Measurements from ENCODE around the gene ANAPC15.
A peak's percentile ranks its signal among the peaks of the same experiment; 100 is the strongest.

ANAPC15 gene

DNA sequence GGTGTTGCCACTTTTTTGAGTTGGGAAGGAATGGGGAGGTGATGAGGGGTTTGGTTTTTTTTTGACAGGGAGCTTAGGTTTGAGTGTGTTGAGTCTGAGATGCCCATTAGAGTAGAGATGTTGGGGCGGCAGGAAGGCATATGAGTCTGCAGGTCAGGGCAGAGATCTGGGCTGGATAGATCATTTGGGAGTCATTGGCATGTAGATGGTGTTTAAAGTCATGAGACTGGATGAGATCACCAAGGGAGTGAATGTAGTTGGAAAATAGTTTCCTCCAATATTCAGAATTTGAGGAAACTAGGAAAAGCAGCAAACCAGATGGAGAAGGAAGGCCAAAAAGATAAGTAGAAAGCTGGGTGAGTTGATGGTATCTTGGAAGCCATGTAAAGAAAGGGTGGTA lies 2.1 kb upstream of the ANAPC15 start:
- TF ChIP-seq, protein P1, sequence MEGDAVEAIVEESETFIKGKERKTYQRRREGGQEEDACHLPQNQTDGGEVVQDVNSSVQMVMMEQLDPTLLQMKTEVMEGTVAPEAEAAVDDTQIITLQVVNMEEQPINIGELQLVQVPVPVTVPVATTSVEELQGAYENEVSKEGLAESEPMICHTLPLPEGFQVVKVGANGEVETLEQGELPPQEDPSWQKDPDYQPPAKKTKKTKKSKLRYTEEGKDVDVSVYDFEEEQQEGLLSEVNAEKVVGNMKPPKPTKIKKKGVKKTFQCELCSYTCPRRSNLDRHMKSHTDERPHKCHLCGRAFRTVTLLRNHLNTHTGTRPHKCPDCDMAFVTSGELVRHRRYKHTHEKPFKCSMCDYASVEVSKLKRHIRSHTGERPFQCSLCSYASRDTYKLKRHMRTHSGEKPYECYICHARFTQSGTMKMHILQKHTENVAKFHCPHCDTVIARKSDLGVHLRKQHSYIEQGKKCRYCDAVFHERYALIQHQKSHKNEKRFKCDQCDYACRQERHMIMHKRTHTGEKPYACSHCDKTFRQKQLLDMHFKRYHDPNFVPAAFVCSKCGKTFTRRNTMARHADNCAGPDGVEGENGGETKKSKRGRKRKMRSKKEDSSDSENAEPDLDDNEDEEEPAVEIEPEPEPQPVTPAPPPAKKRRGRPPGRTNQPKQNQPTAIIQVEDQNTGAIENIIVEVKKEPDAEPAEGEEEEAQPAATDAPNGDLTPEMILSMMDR (conservative IDR thresholded peaks at IDR 0.05; ENCODE audit: control insufficient read depth, insufficient read depth, low read depth, low read length) = no peak
- DNase-seq (ENCODE audit: low read depth) = peak; percentile 47
- no peak overlapping the region for H3K4me3 ChIP-seq (ENCODE audit: control insufficient read depth, low read depth, low read length)

DNA sequence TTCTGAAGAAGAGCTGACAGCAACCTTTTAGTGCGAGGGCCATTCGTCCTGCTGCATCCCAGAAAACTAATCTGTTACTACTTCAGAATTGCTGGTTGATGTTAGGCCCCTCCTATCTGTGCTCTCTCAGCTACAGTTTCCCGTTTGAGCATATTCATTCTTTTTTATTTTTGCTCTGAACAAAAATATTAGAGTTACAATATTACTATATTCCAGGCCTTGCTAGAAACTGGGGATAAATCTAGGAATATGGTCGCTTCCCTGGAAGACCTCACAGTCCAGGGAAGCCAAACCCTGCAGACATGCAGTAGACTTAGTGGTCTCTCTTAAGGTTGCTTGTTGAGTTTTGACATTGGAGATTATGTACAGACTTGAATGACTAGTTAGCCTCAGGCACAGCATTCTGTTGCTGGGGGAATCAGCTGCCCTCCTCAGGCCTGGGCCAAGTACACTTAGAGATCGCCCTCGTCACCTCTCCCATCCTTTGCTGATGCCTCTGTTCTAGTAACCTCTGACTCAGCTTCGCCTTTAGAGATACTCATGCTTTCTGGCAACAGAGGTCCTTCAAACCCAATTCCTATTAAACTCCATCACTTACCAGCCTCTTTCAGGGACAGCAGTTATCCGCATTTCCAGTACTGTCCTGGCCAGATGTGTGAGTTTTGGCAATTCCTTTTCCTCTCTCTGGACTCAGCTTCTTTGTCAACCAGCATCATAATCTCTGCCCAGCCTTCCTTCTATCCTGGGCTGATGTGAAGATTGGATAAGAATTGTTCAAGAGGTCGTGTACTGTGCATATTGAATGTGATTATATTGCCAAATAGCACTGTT lies 698 bp upstream of the ANAPC15 start:
- TF ChIP-seq, protein P1 (conservative IDR thresholded peaks at IDR 0.05; ENCODE audit: control insufficient read depth, insufficient read depth, low read depth, low read length) = no peak

DNA sequence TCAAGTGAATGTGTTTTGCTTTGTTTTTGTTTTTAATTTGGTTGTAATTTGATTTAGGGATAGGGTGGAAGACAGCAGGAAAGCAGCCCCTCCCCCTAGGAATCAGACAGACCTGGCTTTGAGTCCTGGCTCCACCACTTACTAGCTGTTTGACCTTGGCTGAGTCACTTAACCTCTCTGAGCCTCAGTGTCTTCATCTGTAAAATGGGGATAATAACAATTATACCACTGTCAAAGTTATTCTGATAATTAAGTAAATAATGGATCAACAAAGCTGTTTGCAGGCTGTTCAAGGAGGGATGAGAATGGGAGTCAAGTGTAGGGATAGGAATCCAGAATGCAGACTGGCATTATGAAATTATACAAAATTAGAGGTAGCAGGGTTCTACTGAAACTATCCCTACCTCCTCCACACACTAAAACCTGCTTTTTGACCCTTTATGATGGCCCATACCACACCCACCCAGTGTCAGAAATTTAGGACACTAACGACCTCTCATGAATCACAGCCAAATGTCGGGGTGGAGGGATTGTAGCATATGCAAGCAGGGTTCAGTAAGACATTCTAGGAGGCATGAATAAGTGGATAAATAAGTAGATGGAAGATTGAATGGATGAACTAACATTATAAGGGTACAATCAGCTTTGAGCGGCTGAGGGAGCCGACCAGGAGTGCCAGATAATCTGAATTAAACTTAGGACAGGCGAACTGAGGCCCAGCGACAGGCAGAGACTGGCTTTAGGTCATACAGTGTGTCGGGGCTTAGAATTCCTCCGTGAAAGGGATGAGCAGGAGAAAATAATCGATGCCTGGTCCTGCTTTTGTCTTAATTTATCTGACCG lies 974 bp downstream of the ANAPC15 start:
- TF ChIP-seq, protein P1 (conservative IDR thresholded peaks at IDR 0.05; ENCODE audit: control insufficient read depth, insufficient read depth, low read depth, low read length) = no peak
- DNase-seq (ENCODE audit: low read depth) = no peak
- H3K4me3 ChIP-seq (ENCODE audit: control insufficient read depth, low read depth, low read length) = peak overlapping the region; percentile 73

More for the DNA sequence above, 698 bp upstream of the ANAPC15 start:
- peak; percentile 92 for DNase-seq (ENCODE audit: low read depth)
- H3K4me3 ChIP-seq (ENCODE audit: control insufficient read depth, low read depth, low read length) = peak overlapping the region; percentile 73

DNA sequence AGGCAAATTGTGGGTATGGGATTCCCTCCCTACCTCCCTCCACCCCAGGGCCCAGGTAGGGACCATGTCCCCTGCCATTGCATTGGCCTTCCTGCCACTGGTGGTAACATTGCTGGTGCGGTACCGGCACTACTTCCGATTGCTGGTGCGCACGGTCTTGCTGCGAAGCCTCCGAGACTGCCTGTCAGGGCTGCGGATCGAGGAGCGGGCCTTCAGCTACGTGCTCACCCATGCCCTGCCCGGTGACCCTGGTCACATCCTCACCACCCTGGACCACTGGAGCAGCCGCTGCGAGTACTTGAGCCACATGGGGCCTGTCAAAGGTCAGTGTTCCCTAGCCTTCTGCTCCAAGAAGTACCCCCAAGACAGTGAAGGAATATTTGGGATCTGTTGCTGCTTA lies 6.6 kb downstream of the ANAPC15 start, which contains the start of gene TOMT:
TOMT (plus strand) TSS at position 37 of the 400 bp plus-strand sequence; CDS start at position 65, 28 bp downstream.
- TF ChIP-seq, protein P1 (conservative IDR thresholded peaks at IDR 0.05; ENCODE audit: control insufficient read depth, insufficient read depth, low read depth, low read length) = no peak
- H3K4me3 ChIP-seq (ENCODE audit: control insufficient read depth, low read depth, low read length) = no peak within 1 kb of the TSS
- DNase-seq (ENCODE audit: low read depth) = no peak

DNA sequence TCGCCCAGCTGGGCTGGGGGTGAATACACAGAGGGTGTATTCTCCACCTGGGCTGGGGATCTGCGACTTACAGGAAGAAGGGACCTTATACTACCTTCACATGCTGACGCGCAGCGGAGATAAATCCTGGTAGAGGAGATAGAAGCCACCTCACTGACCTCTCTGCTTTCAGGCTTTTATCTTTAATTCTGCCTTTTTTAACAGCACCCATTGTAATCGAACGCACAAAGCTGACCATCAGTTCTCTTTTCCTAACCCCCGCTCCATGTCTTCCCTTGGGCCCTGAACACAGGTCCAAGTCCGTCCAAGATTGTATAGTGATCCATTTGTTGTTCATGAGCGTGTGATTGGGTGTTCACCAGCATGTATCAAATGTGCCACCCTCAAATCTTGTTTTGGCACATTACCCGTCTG lies 8.7 kb downstream of the ANAPC15 start:
- peak overlapping the region; percentile 30 for H3K4me3 ChIP-seq (ENCODE audit: control insufficient read depth, low read depth, low read length)
- TF ChIP-seq, protein P1 (conservative IDR thresholded peaks at IDR 0.05; ENCODE audit: control insufficient read depth, insufficient read depth, low read depth, low read length) = no peak
- no peak for DNase-seq (ENCODE audit: low read depth)

DNA sequence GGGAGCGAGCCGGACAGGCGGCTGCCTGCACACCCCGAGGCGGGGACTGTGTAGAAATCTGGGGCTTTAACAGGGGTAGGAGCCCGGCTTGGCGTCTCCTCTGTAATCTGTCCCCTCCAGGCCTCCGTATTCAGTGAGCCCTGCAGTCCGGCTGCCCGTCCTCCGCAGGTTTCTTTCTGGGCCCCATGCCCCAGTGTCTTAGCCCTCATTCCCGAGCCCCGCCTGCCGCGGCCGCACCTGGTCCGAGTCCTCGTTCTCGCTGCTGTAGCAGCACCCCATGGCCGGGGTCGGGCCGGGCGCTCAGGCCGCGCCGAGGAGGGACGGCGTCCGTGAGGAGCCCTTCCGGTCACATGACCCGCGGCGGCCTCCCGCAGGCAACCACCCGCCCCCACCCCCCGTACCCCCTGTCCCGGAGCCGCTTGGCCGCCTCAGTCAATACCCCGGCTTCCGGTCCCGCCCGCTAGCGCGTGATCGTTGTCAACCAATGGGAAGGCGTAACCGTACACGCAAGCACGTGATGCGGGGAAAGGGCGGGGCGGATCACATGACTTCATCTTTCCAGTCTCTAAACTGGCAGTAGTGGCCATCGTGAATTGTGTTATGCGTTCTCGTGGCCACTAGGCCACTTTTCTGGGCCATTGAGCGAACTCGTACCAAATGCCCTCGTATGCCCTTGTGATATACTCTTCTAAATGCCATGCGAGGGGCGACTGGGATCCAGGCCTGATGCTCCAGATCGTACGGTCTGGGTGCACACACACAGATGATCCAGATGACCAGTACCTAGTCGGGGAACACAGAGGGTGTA lies 9.3 kb downstream of the ANAPC15 start, which contains the start of gene LAMTOR1:
LAMTOR1 (minus strand) TSS at position 352 of the 808 bp plus-strand sequence; CDS start at position 279, 73 bp downstream.
- H3K4me3 ChIP-seq (ENCODE audit: control insufficient read depth, low read depth, low read length) = peak within 1 kb of the TSS; percentile 99
- peak; percentile 99 for DNase-seq (ENCODE audit: low read depth)
- TF ChIP-seq, protein P1 (conservative IDR thresholded peaks at IDR 0.05; ENCODE audit: control insufficient read depth, insufficient read depth, low read depth, low read length) = peak; percentile 40

All from fibroblast of mammary gland (primary cell).